Measurements from ENCODE around the gene KLHL5.

DNA sequence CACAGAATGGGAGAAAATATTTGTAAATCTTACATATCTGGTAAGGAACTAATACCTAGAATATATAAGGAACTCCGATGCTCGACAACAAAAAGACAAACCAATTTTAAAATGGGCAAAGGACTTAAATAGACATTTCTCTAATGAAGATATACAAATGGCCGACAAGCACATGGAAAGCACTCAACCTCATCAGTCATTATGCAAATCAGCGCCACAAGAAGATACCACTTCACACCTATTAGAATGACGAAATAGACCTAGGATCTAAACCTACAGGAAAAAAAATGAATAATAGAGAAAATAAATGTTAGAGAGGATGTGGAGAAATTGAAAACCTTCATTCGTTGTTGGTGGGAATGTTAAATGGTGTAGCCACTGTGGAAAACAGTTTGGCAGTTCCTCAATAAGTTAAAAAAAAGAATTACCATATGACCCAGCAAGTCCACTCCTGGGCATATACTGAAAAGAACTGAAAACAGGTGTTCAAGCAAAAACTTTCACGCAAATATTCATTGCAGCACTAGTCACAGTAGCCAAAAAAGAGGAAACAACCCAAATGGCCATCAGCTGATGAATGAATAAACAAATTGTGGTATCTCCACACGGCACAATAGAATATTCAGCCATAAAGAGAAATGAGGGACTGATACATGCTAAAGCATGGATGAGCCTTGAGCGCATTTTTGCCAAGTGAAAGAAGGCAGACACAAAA is 63.0 kb downstream of the KLHL5 start:
- TF ChIP-seq JUND (IDR thresholded peaks at IDR 0.05) (no peak), TAF1 (conservative IDR thresholded peaks at IDR 0.05) (no peak), RAD21 (IDR thresholded peaks at IDR 0.05) (no peak)
- TF ChIP-seq, protein P1, sequence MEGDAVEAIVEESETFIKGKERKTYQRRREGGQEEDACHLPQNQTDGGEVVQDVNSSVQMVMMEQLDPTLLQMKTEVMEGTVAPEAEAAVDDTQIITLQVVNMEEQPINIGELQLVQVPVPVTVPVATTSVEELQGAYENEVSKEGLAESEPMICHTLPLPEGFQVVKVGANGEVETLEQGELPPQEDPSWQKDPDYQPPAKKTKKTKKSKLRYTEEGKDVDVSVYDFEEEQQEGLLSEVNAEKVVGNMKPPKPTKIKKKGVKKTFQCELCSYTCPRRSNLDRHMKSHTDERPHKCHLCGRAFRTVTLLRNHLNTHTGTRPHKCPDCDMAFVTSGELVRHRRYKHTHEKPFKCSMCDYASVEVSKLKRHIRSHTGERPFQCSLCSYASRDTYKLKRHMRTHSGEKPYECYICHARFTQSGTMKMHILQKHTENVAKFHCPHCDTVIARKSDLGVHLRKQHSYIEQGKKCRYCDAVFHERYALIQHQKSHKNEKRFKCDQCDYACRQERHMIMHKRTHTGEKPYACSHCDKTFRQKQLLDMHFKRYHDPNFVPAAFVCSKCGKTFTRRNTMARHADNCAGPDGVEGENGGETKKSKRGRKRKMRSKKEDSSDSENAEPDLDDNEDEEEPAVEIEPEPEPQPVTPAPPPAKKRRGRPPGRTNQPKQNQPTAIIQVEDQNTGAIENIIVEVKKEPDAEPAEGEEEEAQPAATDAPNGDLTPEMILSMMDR (IDR thresholded peaks at IDR 0.05; ENCODE audit: low read depth, low read length, missing input control) = no peak
